H1 (cell line): ENCODE measurements around the gene FRY. TPM values are rescaled to one million over a fixed set of nuclear protein-coding genes. Genes with fewer than 3 reads are reported as not detected.

Experiments used
- CTCF ChIA-PET: fragments of 300-600 bp; sonication (Branson Sonifier 250); formaldehyde crosslinking; loops from one replicate; lab custom pipeline; 2021; ENCODE audit not compliant: partially characterized antibody; lab: Charles Lee
- POLR2A ChIA-PET: fragments of 300-600 bp; sonication (Branson Sonifier 250); formaldehyde crosslinking; loops from one replicate; lab custom pipeline; 2021; ENCODE audit warnings: inconsistent platforms; ENCODE audit not compliant: partially characterized antibody; lab: Charles Lee
- DNase-seq, 2 experiments: peaks; one replicate each; pipeline versions ENCODE4 v3.0.0 to v3.0.0-alpha.2; 2010 to 2022; ENCODE audit warnings: low spot score in 2 of 2, low read depth in 1 of 2, mixed read lengths in 1 of 2
- FAIRE-seq: peaks from 2 replicates; lab custom pipeline; 2011; peaks lifted over from hg19 to GRCh38; lab: Jason Lieb, UNC
- H2AFZ ChIP-seq: 2 replicates; pipeline ENCODE4 v1.8.1; 2012; ENCODE audit warnings: low read length, inconsistent platforms
- H2AK5ac ChIP-seq: 2 replicates; pipeline ENCODE4 v1.6.1; 2013; ENCODE audit warnings: low read depth, low read length
- H2BK120ac ChIP-seq: replicated peaks from 2 replicates; pipeline ENCODE3; 2013; ENCODE audit warnings: low read depth, low read length, inconsistent platforms
- H2BK12ac ChIP-seq: 2 replicates; pipeline ENCODE4 v1.6.1; 2013; ENCODE audit warnings: low read depth, low read length
- H2BK15ac ChIP-seq: 2 replicates; pipeline ENCODE4 v1.6.1; 2013; ENCODE audit warnings: low read length
- H2BK20ac ChIP-seq: 2 replicates; pipeline ENCODE4 v1.6.1; 2013; ENCODE audit warnings: low read length
- H2BK5ac ChIP-seq: 2 replicates; pipeline ENCODE4 v1.6.1; 2013; ENCODE audit warnings: low read depth, low read length
- H3K14ac ChIP-seq: 2 replicates; pipeline ENCODE4 v1.6.1; 2013; ENCODE audit warnings: inconsistent platforms; ENCODE audit not compliant: insufficient read length
- H3K18ac ChIP-seq: 2 replicates; pipeline ENCODE4 v1.6.1; 2013; ENCODE audit warnings: low read length; ENCODE audit errors: extremely low read depth
- H3K23ac ChIP-seq: 2 replicates; pipeline ENCODE4 v1.6.1; 2013; ENCODE audit warnings: inconsistent platforms; ENCODE audit not compliant: insufficient read length
- H3K23me2 ChIP-seq: 2 replicates; pipeline ENCODE4 v1.6.1; 2013; ENCODE audit warnings: low read depth, low read length
- H3K27ac ChIP-seq: 2 replicates; pipeline ENCODE4 v1.6.1; 2011; ENCODE audit warnings: low read depth, low read length, inconsistent platforms
- H3K27me3 ChIP-seq, 4 experiments: replicated peaks in 1 of 4; 1 replicate in 1 of 4; 2 replicates in 3 of 4; pipeline versions ENCODE4 v1.6.1 to v1.8.1; 2011 to 2013; ENCODE audit warnings: low read length in 3 of 4, mild to moderate bottlenecking in 3 of 4, inconsistent platforms in 2 of 4, mixed read lengths in 2 of 4, moderate library complexity in 1 of 4; ENCODE audit not compliant: control insufficient read depth in 3 of 4, insufficient read depth in 3 of 4; ENCODE audit errors: extremely low read depth in 1 of 4
- H3K36me3 ChIP-seq, 4 experiments: 2 replicates each; pipeline versions ENCODE4 v1.6.1 to v1.8.1; 2011 to 2013; ENCODE audit warnings: mild to moderate bottlenecking in 4 of 4, low read length in 3 of 4, moderate library complexity in 2 of 4, control low read depth in 1 of 4, inconsistent platforms in 1 of 4; ENCODE audit not compliant: insufficient read depth in 4 of 4, control insufficient read depth in 2 of 4
- H3K4ac ChIP-seq: replicated peaks from 2 replicates; pipeline ENCODE3; 2013; ENCODE audit warnings: low read length, low read depth, mixed read lengths, inconsistent platforms; ENCODE audit not compliant: insufficient read length
- H3K4me1 ChIP-seq, 4 experiments: replicated peaks in 1 of 4; 1 replicate in 1 of 4; 2 replicates in 3 of 4; pipeline versions ENCODE4 v1.6.1 to v1.8.1; 2011 to 2013; ENCODE audit warnings: low read length in 3 of 4, inconsistent platforms in 2 of 4, mixed read lengths in 1 of 4; ENCODE audit not compliant: insufficient read depth in 4 of 4, control insufficient read depth in 3 of 4
- H3K4me2 ChIP-seq, 2 experiments: 2 replicates each; pipeline versions ENCODE4 v1.6.1 to v1.8.1; 2011 to 2013; ENCODE audit warnings: low read depth in 2 of 2, low read length in 2 of 2, control low read depth in 1 of 2, inconsistent platforms in 1 of 2, mild to moderate bottlenecking in 1 of 2; ENCODE audit not compliant: insufficient read depth in 1 of 2
- H3K4me3 ChIP-seq, 4 experiments: fragments of 200-600, 300-600 bp in 1 of 4; sonication (generic), shearing (Covaris generic), sonication (Bioruptor Twin) in 1 of 4; 2 replicates each; pipeline versions ENCODE4 v1.5.1 to v1.8.1; 2011 to 2016; ENCODE audit warnings: low read length in 4 of 4, low read depth in 3 of 4, control low read depth in 2 of 4, inconsistent platforms in 2 of 4, mild to moderate bottlenecking in 2 of 4, mixed read lengths in 1 of 4, moderate library complexity in 1 of 4; ENCODE audit not compliant: insufficient read depth in 2 of 4; ENCODE audit errors: extremely low read depth in 1 of 4
- H3K56ac ChIP-seq: replicated peaks from 2 replicates; pipeline ENCODE3; 2013; ENCODE audit warnings: low read depth, mild to moderate bottlenecking, mixed read lengths, low read length, inconsistent platforms; ENCODE audit not compliant: insufficient read length
- H3K79me1 ChIP-seq: 2 replicates; pipeline ENCODE4 v1.6.1; 2013; ENCODE audit warnings: low read depth, low read length, control low read depth
- H3K79me2 ChIP-seq, 2 experiments: 2 replicates each; pipeline versions ENCODE4 v1.6.1 to v1.8.1; 2012 to 2013; ENCODE audit warnings: low read length in 2 of 2, mild to moderate bottlenecking in 2 of 2, inconsistent platforms in 1 of 2; ENCODE audit not compliant: insufficient read depth in 2 of 2, control insufficient read depth in 1 of 2
- H3K9ac ChIP-seq, 4 experiments: replicated peaks in 1 of 4; 1 replicate in 1 of 4; 2 replicates in 3 of 4; pipeline versions ENCODE4 v1.6.1 to v1.8.1; 2011 to 2013; ENCODE audit warnings: low read depth in 3 of 4, low read length in 3 of 4, control low read depth in 2 of 4, mild to moderate bottlenecking in 2 of 4, moderate library complexity in 2 of 4, inconsistent platforms in 1 of 4; ENCODE audit errors: extremely low read depth in 1 of 4
- H3K9me3 ChIP-seq, 2 experiments: 2 replicates each; pipeline versions ENCODE4 v1.6.1 to v1.8.1; 2012 to 2013; ENCODE audit warnings: mild to moderate bottlenecking in 2 of 2, moderate library complexity in 2 of 2, control low read depth in 1 of 2, inconsistent platforms in 1 of 2, low read depth in 1 of 2, low read length in 1 of 2, mixed read lengths in 1 of 2; ENCODE audit not compliant: insufficient read depth in 2 of 2
- H4K20me1 ChIP-seq, 2 experiments: replicated peaks in 1 of 2; 2 replicates each; pipeline versions ENCODE3 to v1.8.1; 2011 to 2013; ENCODE audit warnings: inconsistent platforms in 2 of 2, low read length in 2 of 2, mild to moderate bottlenecking in 1 of 2; ENCODE audit not compliant: insufficient read depth in 2 of 2, control insufficient read depth in 1 of 2
- H4K5ac ChIP-seq: 2 replicates; pipeline ENCODE4 v1.6.1; 2013; ENCODE audit warnings: low read length, low read depth, mixed read lengths, inconsistent platforms; ENCODE audit not compliant: insufficient read length
- H4K8ac ChIP-seq: 2 replicates; pipeline ENCODE4 v1.8.0; 2013; ENCODE audit warnings: mild to moderate bottlenecking, moderate library complexity, low read length, inconsistent platforms; ENCODE audit not compliant: insufficient read depth; ENCODE audit errors: extremely low read depth
- H4K91ac ChIP-seq: replicated peaks from 2 replicates; pipeline ENCODE3; 2013; ENCODE audit warnings: low read length, mixed read lengths, inconsistent platforms; ENCODE audit not compliant: insufficient read length
- BRCA1 ChIP-seq: IDR thresholded peaks from 2 replicates; pipeline ENCODE4 v1.6.1; 2012; ENCODE audit warnings: low read depth, low read length, improper control_type of control experiment
- CREB1 ChIP-seq: IDR thresholded peaks from 2 replicates; pipeline ENCODE4 v1.6.1; 2012; ENCODE audit warnings: inconsistent platforms
- CTBP2 ChIP-seq: IDR thresholded peaks from 2 replicates; pipeline ENCODE4 v1.7.0; 2011; ENCODE audit warnings: borderline replicate concordance, mild to moderate bottlenecking, moderate library complexity, mixed read lengths, low read length; ENCODE audit not compliant: insufficient read depth, insufficient read length
- EP300 ChIP-seq, 2 experiments: IDR thresholded peaks; 1 replicate in 1 of 2; 2 replicates in 1 of 2; pipeline ENCODE4 v1.6.1; 2011 to 2012; ENCODE audit warnings: low read depth in 2 of 2, low read length in 2 of 2, mild to moderate bottlenecking in 2 of 2, borderline replicate concordance in 1 of 2, inconsistent platforms in 1 of 2, moderate library complexity in 1 of 2
- KDM1A ChIP-seq: fragments of 200-600, 300-600 bp; sonication (generic); IDR thresholded peaks from 2 replicates; pipeline ENCODE4 v1.7.1; 2016; ENCODE audit warnings: mild to moderate bottlenecking, low read length, borderline replicate concordance
- KDM5A ChIP-seq: fragments of 200-600 bp; IDR thresholded peaks from 2 replicates; pipeline ENCODE4 v1.7.1; 2012; ENCODE audit warnings: mild to moderate bottlenecking, low read length, inconsistent platforms, mixed read lengths
- POU5F1 ChIP-seq: IDR thresholded peaks from 2 replicates; pipeline ENCODE4 v1.6.1; 2011; ENCODE audit warnings: low read depth, mild to moderate bottlenecking, low read length, moderate library complexity
- RFX5 ChIP-seq: IDR thresholded peaks from 2 replicates; pipeline ENCODE4 v1.6.1; 2011; ENCODE audit warnings: low read depth, low read length, improper control_type of control experiment, borderline replicate concordance
- RXRA ChIP-seq: IDR thresholded peaks from 2 replicates; pipeline ENCODE4 v1.6.1; 2011; ENCODE audit warnings: low read depth, mild to moderate bottlenecking, low read length, moderate library complexity; ENCODE audit not compliant: insufficient read depth
- SP1 ChIP-seq: IDR thresholded peaks from 2 replicates; pipeline ENCODE4 v1.6.1; 2011; ENCODE audit warnings: low read depth, low read length
- TBP ChIP-seq: IDR thresholded peaks from 2 replicates; pipeline ENCODE4 v1.6.1; 2011; ENCODE audit warnings: low read depth, low read length, improper control_type of control experiment
- TEAD4 ChIP-seq: IDR thresholded peaks from 2 replicates; pipeline ENCODE4 v1.6.1; 2012; ENCODE audit warnings: low read depth, low read length, inconsistent platforms, mixed read lengths
- USF2 ChIP-seq: IDR thresholded peaks from 2 replicates; pipeline ENCODE4 v1.6.1; 2011; ENCODE audit warnings: low read length, improper control_type of control experiment
- ZNF274 ChIP-seq: IDR thresholded peaks from 2 replicates; pipeline ENCODE4 v1.7.0; 2012; ENCODE audit warnings: low read length, borderline replicate concordance; ENCODE audit errors: extremely low read depth
- WGBS, 2 experiments: shearing (Covaris generic) in 1 of 2; methylation state at CpG; one replicate each; pipeline versions ENCODE4 v1.1.6 to v1.1.7; 2013 to 2015; ENCODE audit warnings: low lambda C conversion rate in 2 of 2, mixed read lengths in 2 of 2, inconsistent platforms in 1 of 2, low coverage in 1 of 2, missing lambda C conversion rate in 1 of 2; ENCODE audit not compliant: insufficient replicate concordance in 2 of 2, insufficient coverage in 1 of 2, insufficient read length in 1 of 2; ENCODE audit errors: extremely low coverage in 1 of 2, missing lambda C conversion rate in 1 of 2; 5-methylcytosine and 5-hydroxymethylcytosine counted together
- polyA plus RNA-seq, 7 experiments: library from polyadenylated mRNA; depleted of rRNA in 3 of 7; stranded (reverse) in 5 of 7; unstranded in 2 of 7; fragments of >200 nt in 5 of 7; fragments of 200-250 nt in 2 of 7; gene quantifications; 1 replicate in 5 of 7; 2 replicates in 1 of 7; 4 replicates in 1 of 7; pipeline versions ENCODE4 v1.2.1 to v1.2.3, GENCODE V29; 2011 to 2013; ENCODE audit warnings: missing spikeins in 2 of 7, mixed read lengths in 2 of 7
- total RNA-seq: library from RNA; stranded (reverse); fragmentation: NEBNext Ultra II Directional; extraction: Animal tissue kit (Norgen Biotek cat#: 25700); gene quantifications from 2 replicates; pipeline ENCODE4 v1.2.1, GENCODE V29; 2021

Gene FRY
- total and polyA plus RNA-seq, 2 of the 8 experiments (the other 6 are each of a cell fraction or from before 2014, with no cell fraction given), result 4.3 to 9.2 TPM

- Histone ChIP-seq H3K18ac (no peak overlapping the region), H3K14ac (no peak overlapping the region), H4K91ac (no peak overlapping the region), H3K79me1 (no peaks in the 10 kb centered on the region), H3K4ac (no peak overlapping the region), H4K8ac (no peak overlapping the region), H2BK20ac (no peak overlapping the region), H3K9ac (no peak overlapping the region), H3K27ac (no peak overlapping the region), H3K4me2 (no peak overlapping the region), H3K9me3 (no peaks in the 10 kb centered on the region; a peak in 1 of 4 replicates), H4K20me1 (no peaks in the 10 kb centered on the region), H3K23me2 (no peaks in the 10 kb centered on the region), H3K36me3 (no peaks in the 10 kb centered on the region; a peak in 1 of 8 replicates), H4K5ac (no peak overlapping the region), H2BK15ac (no peak overlapping the region), H2AK5ac (no peak overlapping the region), H3K27me3 (no peaks in the 10 kb centered on the region), H2BK12ac (no peak overlapping the region), H2AFZ (no peak overlapping the region), H3K4me1 (no peaks in the 10 kb centered on the region), H3K23ac (no peak overlapping the region), H3K56ac (no peak overlapping the region), H3K4me3 (no peak overlapping the region), H2BK120ac (no peak overlapping the region), H3K79me2 (no peaks in the 10 kb centered on the region), H2BK5ac (no peak overlapping the region)
- DNase-seq (no peak), FAIRE-seq (no peak)
- 87% methylated on average over 4 of the region's 4 CpGs; no CpG with 5 or more reads in 1 of the 2 experiments for WGBS, 2 experiments
- ChIA-PET CTCF (interaction anchor here (1.0 to 1.1 kb wide), 2 partner anchors 9 to 543 kb away, joined by 3 read pairs; no protein-coding TSS in a partner anchor), POLR2A (no interaction called here)
- no peak for TF ChIP-seq EP300 (IDR thresholded peaks at IDR 0.05; ENCODE audit: borderline replicate concordance in 1 of 2, low read depth in 2 of 2, low read length in 2 of 2)
- no peak for TF ChIP-seq RXRA
- TF ChIP-seq KDM1A, result no peak
- no peak for TF ChIP-seq BRCA1
- TF ChIP-seq USF2, result no peak
- TF ChIP-seq RFX5, result no peak
- TF ChIP-seq POU5F1, result no peak
- no peak for TF ChIP-seq CTBP2
- TF ChIP-seq ZNF274, result no peak
- TF ChIP-seq KDM5A, result no peak
- TF ChIP-seq SP1, result no peak
- TF ChIP-seq TEAD4, result no peak
- no peak for TF ChIP-seq TBP
- no peak for TF ChIP-seq CREB1
Observed at GRCh38 chr13:32125751-32126150, 94.2 kb downstream of the FRY start.
